IPS DF 4.7 (cell line): ENCODE measurements around the gene FLRT1.

Source experiments
- DNase-seq: peaks from one replicate; pipeline ENCODE4 v3.0.0-alpha.2; 2013; ENCODE audit warnings: low spot score; ENCODE audit errors: extremely low read depth

Gene FLRT1

DNA sequence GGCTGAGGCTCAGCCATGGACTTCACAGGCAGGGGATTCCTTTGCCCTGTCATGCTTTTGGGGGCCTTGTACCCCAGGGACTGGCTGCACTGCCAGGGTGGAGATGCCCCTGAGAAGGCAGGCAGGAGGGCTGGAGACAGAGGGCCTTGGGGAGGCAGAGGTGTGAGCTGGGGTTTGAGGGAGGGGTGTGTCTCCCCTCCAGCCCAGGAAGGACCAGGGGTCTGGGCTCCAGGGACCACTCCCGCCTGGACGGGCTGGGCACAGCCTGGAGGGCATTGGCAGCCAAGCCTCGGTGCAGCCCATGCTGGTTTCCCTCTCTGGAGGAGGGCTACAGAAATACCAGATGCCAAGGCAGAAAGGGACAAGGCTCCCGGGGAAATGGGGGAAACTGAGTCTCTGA lies 30.0 kb upstream of the FLRT1 start:
- no peak for DNase-seq

DNA sequence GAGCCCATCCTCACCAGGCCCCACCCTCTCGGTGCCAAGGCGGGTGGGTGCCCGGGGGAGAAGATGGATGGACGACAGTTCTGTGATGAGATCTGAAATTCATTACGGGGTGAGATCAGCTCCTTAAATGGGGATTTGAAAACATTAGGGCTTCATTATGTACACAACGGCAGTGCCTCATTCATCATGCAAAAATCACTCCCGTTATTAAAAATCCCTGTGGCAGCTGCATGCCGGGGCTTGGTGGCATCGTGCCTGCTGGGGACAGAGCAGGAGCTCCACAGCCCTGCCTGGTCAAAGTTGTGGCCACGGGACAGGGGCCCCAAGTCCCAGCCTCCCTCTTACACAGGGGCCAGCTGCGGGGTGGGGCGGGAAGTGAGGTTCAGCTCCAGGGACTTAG lies 29.3 kb upstream of the FLRT1 start:
- DNase-seq: no peak

GRCh38 chr11:64007160-64007628 lies 28.5 kb upstream of the FLRT1 start:
- DNase-seq: no peak

- DNase-seq: no peak
Observed at GRCh38 chr11:64007629-64008282, 28.0 kb upstream of the FLRT1 start.

- no peak for DNase-seq
Observed at GRCh38 chr11:64008283-64008913, 27.3 kb upstream of the FLRT1 start.

GRCh38 chr11:64008914-64009633 lies 26.7 kb upstream of the FLRT1 start:
- no peak for DNase-seq

DNA sequence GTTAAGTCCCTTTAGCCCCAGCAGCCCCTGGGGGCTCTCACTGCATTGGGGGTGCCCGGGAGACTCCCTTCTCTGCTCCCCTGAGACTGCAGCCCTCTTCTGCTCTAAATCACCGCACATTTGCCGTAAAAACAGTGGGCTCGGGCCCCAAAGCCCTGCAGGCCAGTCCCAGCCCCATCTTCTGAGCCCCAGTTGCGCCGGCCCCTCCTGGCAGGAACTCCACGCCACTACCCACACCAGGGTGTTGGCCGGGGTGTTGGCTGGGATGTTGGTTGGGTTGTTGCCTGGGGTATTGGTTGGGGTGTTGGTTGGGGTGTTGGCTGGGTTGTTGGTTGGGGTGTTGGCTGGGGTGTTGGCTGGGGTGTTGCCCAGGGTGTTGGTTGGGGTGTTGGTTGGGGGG lies 26.0 kb upstream of the FLRT1 start:
- no peak for DNase-seq

- DNase-seq: no peak
Observed at GRCh38 chr11:64010783-64011182, 24.9 kb upstream of the FLRT1 start.

GRCh38 chr11:64011371-64011770 lies 24.4 kb upstream of the FLRT1 start:
- DNase-seq: no peak

- DNase-seq: no peak
Observed at GRCh38 chr11:64013141-64013896, 22.4 kb upstream of the FLRT1 start.

GRCh38 chr11:64014356-64014755 lies 21.4 kb upstream of the FLRT1 start:
- no peak for DNase-seq

- DNase-seq: no peak
Observed at GRCh38 chr11:64015510-64015909, 20.2 kb upstream of the FLRT1 start.

- no peak for DNase-seq
Observed at GRCh38 chr11:64015935-64016845, 19.5 kb upstream of the FLRT1 start.

DNA sequence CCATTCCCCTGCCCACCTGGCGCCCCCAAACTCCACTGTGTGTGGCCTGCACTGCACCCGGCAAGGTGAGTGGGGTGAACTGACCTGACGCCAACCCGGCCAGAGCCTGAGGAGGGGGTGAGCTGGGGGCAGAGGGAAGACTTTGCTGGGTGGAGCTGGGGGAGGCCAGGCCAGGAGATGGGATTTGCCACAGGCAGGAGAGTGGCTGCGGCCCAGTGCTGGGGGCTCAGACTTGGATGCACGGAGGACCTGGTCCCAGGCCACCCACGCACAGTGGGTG lies 17.8 kb upstream of the FLRT1 start:
- DNase-seq: no peak

DNA sequence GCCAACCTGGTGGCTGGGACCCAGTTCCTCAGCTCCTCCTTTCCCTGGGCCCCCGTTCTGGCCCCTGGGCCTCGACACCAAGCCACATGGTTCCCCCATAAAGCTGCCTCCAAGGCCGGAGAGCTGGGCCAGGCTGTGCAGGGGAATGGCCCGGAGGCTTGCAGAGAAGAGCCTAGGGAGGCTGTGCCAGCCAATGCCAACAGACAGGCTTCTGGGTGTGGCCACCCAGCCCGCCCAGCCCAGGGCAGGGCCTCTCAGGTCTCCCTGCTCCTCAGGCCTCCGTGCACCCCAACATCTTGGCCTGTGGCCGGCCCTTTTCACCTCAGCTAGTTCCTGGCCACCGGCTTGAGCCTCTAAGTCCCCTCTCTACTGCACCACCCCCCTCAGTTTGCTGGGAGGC lies 17.4 kb upstream of the FLRT1 start:
- DNase-seq: no peak

GRCh38 chr11:64019106-64020037 lies 16.4 kb upstream of the FLRT1 start:
- DNase-seq: no peak

GRCh38 chr11:64020976-64021756 lies 14.6 kb upstream of the FLRT1 start:
- no peak for DNase-seq

- no peak for DNase-seq
Observed at GRCh38 chr11:64021757-64022093, 14.0 kb upstream of the FLRT1 start.

- DNase-seq: no peak
Observed at GRCh38 chr11:64022125-64022784, 13.5 kb upstream of the FLRT1 start.
